Neural cell (in vitro differentiated cells): ENCODE data around the gene PACSIN2. TPM values are rescaled to one million over a fixed set of nuclear protein-coding genes. Genes with fewer than 3 reads are reported as not detected.

Source experiments
- H2AFZ ChIP-seq: fragments of 200-600, 300-800 bp; sonication (generic), shearing (Covaris generic); 2 replicates; pipeline ENCODE4 v1.6.0; 2014; ENCODE audit warnings: low read depth, mild to moderate bottlenecking, antibody characterized with exemption, low read length, moderate library complexity
- H3F3A ChIP-seq: fragments of 200-600 bp; shearing (Covaris generic); 2 replicates; pipeline ENCODE4 v1.6.1; 2016; ENCODE audit warnings: mild to moderate bottlenecking, moderate library complexity, mixed read lengths, antibody characterized with exemption, low read length; ENCODE audit not compliant: insufficient read depth, poor library complexity, severe bottlenecking
- H3K27ac ChIP-seq: fragments of 200-600, 300-800 bp; sonication (generic), shearing (Covaris generic); 2 replicates; pipeline ENCODE4 v1.5.1; 2014; ENCODE audit warnings: mild to moderate bottlenecking, low read length, moderate library complexity
- H3K27me3 ChIP-seq: fragments of 300-800, 200-600 bp; sonication (generic), shearing (Covaris generic); 2 replicates; pipeline ENCODE4 v1.6.0; 2014; ENCODE audit warnings: mild to moderate bottlenecking, low read depth, low read length, moderate library complexity; ENCODE audit not compliant: insufficient read depth
- H3K36me3 ChIP-seq: fragments of 300-800, 200-600 bp; sonication (generic), shearing (Covaris generic); 2 replicates; pipeline ENCODE4 v1.5.1; 2014; ENCODE audit warnings: mild to moderate bottlenecking, antibody characterized with exemption, low read length, moderate library complexity; ENCODE audit not compliant: insufficient read depth
- H3K4me2 ChIP-seq: fragments of 300-800, 200-600 bp; sonication (generic), shearing (Covaris generic); 2 replicates; pipeline ENCODE4 v1.6.0; 2014; ENCODE audit warnings: mild to moderate bottlenecking, low read length
- H3K4me3 ChIP-seq: fragments of 300-800, 200-600 bp; sonication (generic), shearing (Covaris generic); 2 replicates; pipeline ENCODE4 v1.5.1; 2014; ENCODE audit warnings: mild to moderate bottlenecking, low read length, moderate library complexity
- H3K79me2 ChIP-seq: fragments of 200-600 bp; shearing (Covaris generic); replicated peaks from 2 replicates; pipeline ENCODE4 v1.6.0; 2014; ENCODE audit warnings: mild to moderate bottlenecking, low read length, moderate library complexity; ENCODE audit not compliant: insufficient read depth
- H3K9ac ChIP-seq: fragments of 300-800, 200-600 bp; sonication (generic), shearing (Covaris generic); 2 replicates; pipeline ENCODE4 v1.6.1; 2016; ENCODE audit warnings: mild to moderate bottlenecking, low read length, mixed read lengths
- H3K9me2 ChIP-seq: fragments of 200-600 bp; shearing (Covaris generic); 2 replicates; pipeline ENCODE4 v1.6.1; 2016; ENCODE audit warnings: mild to moderate bottlenecking, low read length, mixed read lengths; ENCODE audit not compliant: insufficient read depth
- H3K9me3 ChIP-seq: fragments of 200-600, 300-800 bp; sonication (generic), shearing (Covaris generic); 2 replicates; pipeline ENCODE4 v1.6.1; 2016; ENCODE audit warnings: mild to moderate bottlenecking, mixed run types, low read length, moderate library complexity, mixed read lengths
- H4K20me1 ChIP-seq: fragments of 200-600 bp; shearing (Covaris generic); 2 replicates; pipeline ENCODE4 v1.6.1; 2016; ENCODE audit warnings: mild to moderate bottlenecking, mixed run types; ENCODE audit not compliant: insufficient read depth
- EP300 ChIP-seq: fragments of 450-650 bp; conservative IDR thresholded peaks from 2 replicates; pipeline ENCODE4 v1.6.1; 2014; ENCODE audit warnings: antibody characterized with exemption, mild to moderate bottlenecking, moderate library complexity; ENCODE audit not compliant: poor library complexity, severe bottlenecking
- EZH2 ChIP-seq: fragments of 200-600, 300-800 bp; shearing (Covaris generic), sonication (generic); IDR thresholded peaks from 2 replicates; pipeline ENCODE4 v1.6.1; 2014; ENCODE audit warnings: antibody characterized with exemption, low read length, borderline replicate concordance, mild to moderate bottlenecking; ENCODE audit not compliant: insufficient read depth, poor library complexity, severe bottlenecking
- MXI1 ChIP-seq: fragments of 450-650 bp; conservative IDR thresholded peaks from 2 replicates; pipeline ENCODE4 v1.6.1; 2014; ENCODE audit warnings: antibody characterized with exemption, mild to moderate bottlenecking; ENCODE audit not compliant: poor library complexity, severe bottlenecking
- POLR2AphosphoS5 ChIP-seq: IDR thresholded peaks from 2 replicates; pipeline ENCODE4 v1.6.1; 2012
- RAD21 ChIP-seq: fragments of 450-650 bp; conservative IDR thresholded peaks from 2 replicates; pipeline ENCODE4 v1.6.1; 2014; ENCODE audit warnings: antibody characterized with exemption, mild to moderate bottlenecking, moderate library complexity
- SMC3 ChIP-seq: fragments of 450-650 bp; conservative IDR thresholded peaks from 2 replicates; pipeline ENCODE4 v1.6.1; 2014; ENCODE audit warnings: antibody characterized with exemption, mild to moderate bottlenecking, moderate library complexity; ENCODE audit not compliant: poor library complexity
- TAF1 ChIP-seq: IDR thresholded peaks from 2 replicates; pipeline ENCODE4 v1.6.1; 2012; ENCODE audit warnings: low read depth
- polyA plus RNA-seq: library from polyadenylated mRNA; depleted of rRNA; stranded (reverse); fragments of >200 nt; gene quantifications from 2 replicates; pipeline ENCODE4 v1.2.3, GENCODE V29; 2014
- TF ChIP-seq, protein P1 (sequence below): fragments of 450-650 bp; IDR thresholded peaks from 2 replicates; pipeline ENCODE4 v1.5.1; 2014; ENCODE audit warnings: antibody characterized with exemption, mild to moderate bottlenecking, moderate library complexity; ENCODE audit not compliant: poor library complexity, severe bottlenecking
- TF ChIP-seq, protein P2 (sequence below): IDR thresholded peaks from 2 replicates; pipeline ENCODE4 v1.6.1; 2012; ENCODE audit warnings: borderline replicate concordance

PACSIN2 gene
- polyA plus RNA-seq, 1 donor from 2014 or later: 47.2 TPM

DNA sequence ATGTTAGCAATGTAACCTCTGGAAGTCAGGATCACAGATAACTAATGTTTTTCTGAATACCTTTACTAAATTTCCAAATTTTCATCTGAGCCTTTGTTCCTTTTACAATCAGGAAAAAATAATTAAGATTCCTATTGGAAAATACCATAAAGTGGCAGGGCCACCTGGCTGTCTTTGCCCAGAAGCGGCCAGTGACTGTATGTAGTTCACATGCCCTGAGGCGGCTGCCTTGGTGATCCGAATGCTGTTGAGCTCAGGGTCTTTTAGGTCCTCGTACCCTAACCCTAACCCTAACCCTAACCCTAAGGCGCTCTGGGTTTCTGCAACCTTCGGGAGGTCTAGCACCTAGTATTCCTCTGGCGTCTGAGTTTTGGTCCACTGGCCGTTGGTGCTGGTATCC is 149.4 kb downstream of the PACSIN2 start:
- no peaks in the 10 kb centered on the region for H3K36me3 ChIP-seq
- no peaks in the 10 kb centered on the region for H3K79me2 ChIP-seq
- H3K9me3 ChIP-seq: no peaks in the 10 kb centered on the region
- no peaks in the 10 kb centered on the region for H3F3A ChIP-seq
- no peak overlapping the region for H3K27ac ChIP-seq
- TF ChIP-seq EZH2: no peak
- TF ChIP-seq, protein P1, sequence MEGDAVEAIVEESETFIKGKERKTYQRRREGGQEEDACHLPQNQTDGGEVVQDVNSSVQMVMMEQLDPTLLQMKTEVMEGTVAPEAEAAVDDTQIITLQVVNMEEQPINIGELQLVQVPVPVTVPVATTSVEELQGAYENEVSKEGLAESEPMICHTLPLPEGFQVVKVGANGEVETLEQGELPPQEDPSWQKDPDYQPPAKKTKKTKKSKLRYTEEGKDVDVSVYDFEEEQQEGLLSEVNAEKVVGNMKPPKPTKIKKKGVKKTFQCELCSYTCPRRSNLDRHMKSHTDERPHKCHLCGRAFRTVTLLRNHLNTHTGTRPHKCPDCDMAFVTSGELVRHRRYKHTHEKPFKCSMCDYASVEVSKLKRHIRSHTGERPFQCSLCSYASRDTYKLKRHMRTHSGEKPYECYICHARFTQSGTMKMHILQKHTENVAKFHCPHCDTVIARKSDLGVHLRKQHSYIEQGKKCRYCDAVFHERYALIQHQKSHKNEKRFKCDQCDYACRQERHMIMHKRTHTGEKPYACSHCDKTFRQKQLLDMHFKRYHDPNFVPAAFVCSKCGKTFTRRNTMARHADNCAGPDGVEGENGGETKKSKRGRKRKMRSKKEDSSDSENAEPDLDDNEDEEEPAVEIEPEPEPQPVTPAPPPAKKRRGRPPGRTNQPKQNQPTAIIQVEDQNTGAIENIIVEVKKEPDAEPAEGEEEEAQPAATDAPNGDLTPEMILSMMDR: no peak
- TF ChIP-seq SMC3: no peak
- TF ChIP-seq EP300: no peak
- TF ChIP-seq POLR2AphosphoS5: no peak
- no peak for TF ChIP-seq RAD21
- TF ChIP-seq MXI1: no peak
- no peak for TF ChIP-seq TAF1
- TF ChIP-seq, protein P2, sequence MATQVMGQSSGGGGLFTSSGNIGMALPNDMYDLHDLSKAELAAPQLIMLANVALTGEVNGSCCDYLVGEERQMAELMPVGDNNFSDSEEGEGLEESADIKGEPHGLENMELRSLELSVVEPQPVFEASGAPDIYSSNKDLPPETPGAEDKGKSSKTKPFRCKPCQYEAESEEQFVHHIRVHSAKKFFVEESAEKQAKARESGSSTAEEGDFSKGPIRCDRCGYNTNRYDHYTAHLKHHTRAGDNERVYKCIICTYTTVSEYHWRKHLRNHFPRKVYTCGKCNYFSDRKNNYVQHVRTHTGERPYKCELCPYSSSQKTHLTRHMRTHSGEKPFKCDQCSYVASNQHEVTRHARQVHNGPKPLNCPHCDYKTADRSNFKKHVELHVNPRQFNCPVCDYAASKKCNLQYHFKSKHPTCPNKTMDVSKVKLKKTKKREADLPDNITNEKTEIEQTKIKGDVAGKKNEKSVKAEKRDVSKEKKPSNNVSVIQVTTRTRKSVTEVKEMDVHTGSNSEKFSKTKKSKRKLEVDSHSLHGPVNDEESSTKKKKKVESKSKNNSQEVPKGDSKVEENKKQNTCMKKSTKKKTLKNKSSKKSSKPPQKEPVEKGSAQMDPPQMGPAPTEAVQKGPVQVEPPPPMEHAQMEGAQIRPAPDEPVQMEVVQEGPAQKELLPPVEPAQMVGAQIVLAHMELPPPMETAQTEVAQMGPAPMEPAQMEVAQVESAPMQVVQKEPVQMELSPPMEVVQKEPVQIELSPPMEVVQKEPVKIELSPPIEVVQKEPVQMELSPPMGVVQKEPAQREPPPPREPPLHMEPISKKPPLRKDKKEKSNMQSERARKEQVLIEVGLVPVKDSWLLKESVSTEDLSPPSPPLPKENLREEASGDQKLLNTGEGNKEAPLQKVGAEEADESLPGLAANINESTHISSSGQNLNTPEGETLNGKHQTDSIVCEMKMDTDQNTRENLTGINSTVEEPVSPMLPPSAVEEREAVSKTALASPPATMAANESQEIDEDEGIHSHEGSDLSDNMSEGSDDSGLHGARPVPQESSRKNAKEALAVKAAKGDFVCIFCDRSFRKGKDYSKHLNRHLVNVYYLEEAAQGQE: no peak
- no peak overlapping the region for H3K4me3 ChIP-seq
- H3K27me3 ChIP-seq: no peaks in the 10 kb centered on the region
- no peak overlapping the region for H2AFZ ChIP-seq
- H4K20me1 ChIP-seq: no peaks in the 10 kb centered on the region
- H3K4me2 ChIP-seq: no peak overlapping the region
- no peak overlapping the region for H3K9ac ChIP-seq
- no peaks in the 10 kb centered on the region for H3K9me2 ChIP-seq

DNA sequence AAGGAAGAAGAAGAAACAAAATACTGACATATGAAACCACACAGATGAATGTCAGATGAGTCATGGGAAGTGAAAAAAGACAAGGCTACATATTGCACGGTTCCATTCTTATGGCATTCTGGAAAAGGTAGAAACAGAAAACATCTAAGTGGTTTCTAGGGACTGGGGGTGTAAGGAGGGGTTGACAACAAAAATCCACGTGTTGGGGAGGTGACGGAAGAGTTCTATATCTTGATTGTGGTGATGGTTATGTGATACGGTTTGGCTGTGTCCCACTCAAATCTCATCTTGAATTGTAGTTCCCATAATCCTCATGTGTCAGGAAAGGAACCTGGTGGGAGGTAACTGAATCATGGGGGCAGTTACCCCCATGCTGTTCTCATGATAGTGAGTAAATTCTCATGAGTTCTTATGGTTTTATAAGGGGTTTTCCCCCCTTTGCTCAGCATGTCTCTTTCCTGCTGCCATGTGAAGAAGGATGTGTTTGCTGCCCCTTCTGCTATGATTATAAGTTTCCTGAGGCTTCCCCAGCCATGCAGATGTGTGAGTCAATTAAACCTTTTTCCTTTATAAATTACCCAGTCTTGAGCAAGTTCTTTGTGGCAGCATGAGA is 151.5 kb downstream of the PACSIN2 start:
- Histone ChIP-seq H3K9ac (no peak overlapping the region), H3K79me2 (no peaks in the 10 kb centered on the region), H4K20me1 (no peaks in the 10 kb centered on the region), H2AFZ (no peak overlapping the region), H3K9me3 (no peaks in the 10 kb centered on the region), H3F3A (no peaks in the 10 kb centered on the region), H3K27ac (no peak overlapping the region), H3K9me2 (no peaks in the 10 kb centered on the region), H3K4me3 (no peak overlapping the region), H3K27me3 (no peaks in the 10 kb centered on the region), H3K4me2 (no peak overlapping the region), H3K36me3 (no peaks in the 10 kb centered on the region)
- TF ChIP-seq, protein P1: no peak
- TF ChIP-seq EP300 (no peak), POLR2AphosphoS5 (no peak), RAD21 (no peak)
- TF ChIP-seq, protein P2: no peak
